GM19043 (cell line): ENCODE data around the gene RANBP17.
"Not testable (repeated sequence)": the region's sequence is repeated elsewhere in the genome, so short reads cannot be mapped to it uniquely, and the experiment has no call there.

Experiments used
- ATAC-seq: cut with Tn5 transposase; IDR thresholded peaks from one replicate; pipeline ENCODE4 v1.9.1; 2021; ENCODE audit warnings: low read depth; ENCODE audit not compliant: unreplicated experiment

Gene RANBP17

DNA sequence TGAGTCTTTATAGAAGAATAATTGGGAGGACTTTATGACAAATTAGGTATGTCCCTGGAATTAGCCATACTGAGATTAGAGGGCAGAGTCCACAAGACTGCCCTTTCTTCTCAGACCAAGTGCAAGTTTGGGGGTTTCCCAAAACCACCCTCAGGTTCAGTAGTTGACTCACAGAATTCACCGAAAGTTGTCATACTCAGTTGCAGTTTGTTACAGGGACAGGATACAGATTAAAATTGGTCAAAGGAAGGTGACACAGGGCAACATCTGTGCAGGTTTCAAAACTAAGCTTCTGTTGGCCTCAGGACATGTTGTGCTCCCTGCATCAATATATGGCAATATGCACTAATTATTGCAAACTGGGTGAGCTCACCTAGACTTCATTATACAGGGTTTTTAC is 3.8 kb downstream of the RANBP17 start:
- no peak for ATAC-seq

DNA sequence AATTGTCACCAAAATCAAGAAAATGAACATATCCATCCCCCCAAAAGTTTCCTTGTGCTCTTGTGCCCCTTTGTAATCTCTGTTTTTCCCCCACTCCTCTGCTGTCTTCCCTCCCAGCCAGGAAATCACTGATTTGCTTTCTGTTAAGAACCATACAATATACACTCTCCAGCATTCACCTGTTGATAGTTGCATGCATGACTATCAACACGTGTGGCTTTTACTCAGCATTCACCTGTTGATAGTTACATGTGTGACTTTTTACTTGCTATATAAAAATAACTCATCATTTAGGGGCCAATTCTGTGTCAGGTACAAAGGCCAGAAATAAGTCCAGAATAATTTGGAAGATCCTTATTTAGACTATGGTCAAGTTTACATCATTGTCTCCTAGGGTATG is 6.0 kb downstream of the RANBP17 start:
- no peak for ATAC-seq

DNA sequence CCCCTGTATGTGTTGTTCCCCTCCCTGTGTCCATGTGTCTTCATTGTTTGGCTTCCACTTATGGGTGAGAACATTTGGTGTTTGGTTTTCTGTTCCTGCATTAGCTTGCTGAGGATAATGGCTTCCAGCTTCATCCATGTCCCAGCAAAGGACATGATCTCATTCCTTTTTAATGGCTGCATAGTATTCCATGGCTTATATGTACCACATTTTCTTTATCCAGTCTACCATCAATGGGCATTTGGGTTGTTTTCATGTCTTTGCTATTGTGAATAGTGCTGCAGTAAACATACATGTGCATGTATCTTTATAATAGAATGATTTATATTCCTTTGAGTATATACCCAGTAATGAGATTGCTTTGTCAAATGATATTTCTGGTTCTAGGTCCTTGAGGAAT is 8.6 kb downstream of the RANBP17 start:
- not testable (repeated sequence) for ATAC-seq

DNA sequence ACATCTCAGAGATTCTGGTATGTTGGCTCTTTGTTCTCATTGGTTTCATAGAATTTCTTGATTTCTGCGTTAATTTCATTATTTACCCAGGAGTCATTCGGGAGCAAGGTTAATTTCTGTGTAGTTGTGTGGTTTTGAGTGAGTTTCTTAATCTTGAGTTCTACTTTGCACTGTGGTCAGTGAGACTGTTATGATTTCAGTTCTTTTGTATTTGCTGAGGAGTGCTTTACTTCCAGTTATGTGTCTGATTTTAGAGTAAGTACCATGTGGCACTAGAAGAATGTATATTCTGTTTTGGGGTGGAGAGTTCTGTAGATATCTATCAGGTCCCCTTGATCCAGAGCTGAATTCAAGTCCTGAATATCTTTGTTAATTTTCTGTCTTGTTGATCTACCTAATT is 12.2 kb downstream of the RANBP17 start:
- ATAC-seq: no peak

DNA sequence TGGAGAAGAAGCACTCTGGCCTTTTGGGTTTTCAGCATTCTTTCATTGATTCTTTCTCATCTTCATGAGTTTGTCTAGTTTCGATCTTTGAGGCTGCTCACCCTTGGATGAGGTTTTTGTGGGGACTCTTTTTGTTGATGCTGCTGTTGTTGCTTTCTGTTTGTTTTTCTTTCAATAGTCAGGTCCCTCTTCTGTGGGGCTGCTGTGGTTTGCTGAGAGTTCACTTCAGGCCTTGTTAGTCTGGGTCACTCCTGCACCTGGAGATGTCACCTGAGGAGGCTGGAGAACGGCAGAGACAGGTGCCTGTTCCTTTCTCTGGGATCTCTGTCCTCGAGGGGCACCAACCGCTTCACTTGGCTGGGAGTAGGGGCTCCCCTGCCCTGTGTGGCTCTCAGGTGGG is 14.0 kb downstream of the RANBP17 start:
- ATAC-seq: no peak

DNA sequence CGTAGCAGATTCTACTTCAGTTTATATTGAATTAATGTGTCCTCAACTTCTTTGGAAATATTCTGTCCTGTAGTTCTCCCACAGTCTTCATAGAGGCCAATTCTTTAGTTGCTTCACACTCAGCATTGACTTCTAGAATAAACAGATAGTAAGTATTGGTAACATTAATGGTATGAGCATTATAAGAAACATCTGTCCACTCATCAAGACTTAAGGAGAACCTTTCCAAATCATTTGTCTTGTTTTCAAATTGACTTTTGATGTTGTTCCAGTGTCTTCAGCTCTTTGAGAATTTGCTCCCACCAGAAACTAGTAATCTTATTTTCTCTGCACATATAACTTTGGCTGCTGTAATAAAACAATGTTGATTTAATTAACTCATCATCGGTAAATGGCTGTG is 18.3 kb downstream of the RANBP17 start:
- ATAC-seq: no peak

DNA sequence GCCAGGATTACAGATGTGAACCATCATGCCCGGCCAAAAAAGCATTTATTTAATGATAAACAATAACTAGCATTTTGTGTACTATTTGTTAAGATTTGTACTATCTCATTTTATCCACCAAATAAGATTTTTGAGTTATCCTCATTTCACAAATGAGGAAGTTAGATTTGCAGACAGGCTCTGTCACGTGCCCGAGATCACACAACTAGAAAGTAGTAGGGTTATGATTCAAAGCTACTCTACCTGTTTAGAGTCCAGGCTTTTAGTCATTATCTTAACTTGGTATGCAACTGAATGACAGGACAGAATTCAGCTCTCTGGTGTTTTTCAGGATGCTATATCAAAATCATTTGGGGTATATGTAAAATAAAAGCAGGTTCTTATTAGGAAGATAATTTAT is 20.5 kb downstream of the RANBP17 start:
- ATAC-seq: no peak

DNA sequence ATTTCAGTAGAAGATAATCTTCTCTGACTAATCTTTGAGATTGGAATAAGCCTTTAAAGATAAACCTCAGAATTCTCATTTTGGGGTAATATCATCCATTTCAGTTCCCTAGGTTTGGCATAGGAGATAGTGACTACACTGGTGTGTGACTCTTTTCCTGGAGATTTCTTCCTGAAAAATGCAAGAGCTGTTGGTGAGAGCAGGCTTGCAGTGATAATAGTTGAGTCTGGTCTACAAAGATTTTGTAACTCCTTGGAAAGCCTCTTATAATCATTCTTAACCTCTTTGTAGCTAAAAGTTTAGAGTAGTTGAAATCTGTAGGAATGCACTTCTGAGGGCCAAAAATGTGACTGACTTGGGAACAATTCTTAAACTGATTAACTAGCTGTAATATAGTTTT is 23.4 kb downstream of the RANBP17 start:
- no peak for ATAC-seq

DNA sequence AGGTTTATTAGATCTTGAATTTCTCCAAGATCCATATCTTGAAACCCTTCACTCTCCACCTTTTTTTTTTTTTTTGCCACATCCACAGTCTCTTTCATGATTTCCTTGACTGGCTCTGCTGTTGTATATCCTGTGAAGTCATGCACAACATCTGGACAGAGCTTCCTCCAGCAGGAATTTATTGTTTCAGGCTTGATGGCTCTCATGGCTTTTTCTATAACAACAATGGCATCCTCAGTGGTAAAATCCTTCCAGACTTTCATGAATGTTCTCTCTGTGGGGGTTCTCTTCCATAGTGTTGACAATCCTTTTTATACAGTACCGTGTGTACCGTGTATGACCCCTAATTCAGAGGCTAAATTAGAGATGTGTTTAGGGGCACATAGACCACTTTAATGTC is 24.0 kb downstream of the RANBP17 start:
- ATAC-seq: no peak

DNA sequence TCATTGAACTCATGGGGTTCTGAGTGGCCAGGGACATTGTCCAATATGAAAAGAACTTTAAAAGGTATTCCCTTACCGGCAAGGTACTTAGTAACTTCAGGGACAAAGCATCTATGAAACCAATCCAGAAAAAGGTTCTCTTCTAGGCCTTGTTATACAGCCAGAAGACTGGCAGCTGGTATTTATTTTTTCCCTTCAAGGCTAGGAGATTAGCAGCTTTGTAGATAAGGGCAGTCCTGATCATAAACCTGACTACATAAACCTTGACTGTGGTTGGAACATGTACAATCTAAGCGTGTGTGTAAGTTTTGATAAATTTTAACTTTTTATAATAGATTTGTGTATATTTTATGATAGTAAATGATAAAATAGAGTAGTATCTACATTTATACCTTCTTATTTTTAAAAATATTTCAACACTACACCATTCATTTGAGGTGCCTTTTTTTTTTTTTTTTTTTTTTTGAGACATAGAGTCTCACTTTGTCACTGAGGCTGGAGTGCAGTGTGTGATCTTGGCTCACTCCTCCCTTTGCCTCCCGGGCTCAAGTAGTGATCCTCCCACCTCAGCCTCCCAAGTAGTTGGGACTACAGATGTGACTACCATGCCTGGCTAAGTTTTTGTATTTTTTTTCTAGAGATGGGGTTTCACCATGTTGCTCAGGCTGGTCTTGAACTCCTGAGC is 24.5 kb downstream of the RANBP17 start:
- ATAC-seq: no peak

DNA sequence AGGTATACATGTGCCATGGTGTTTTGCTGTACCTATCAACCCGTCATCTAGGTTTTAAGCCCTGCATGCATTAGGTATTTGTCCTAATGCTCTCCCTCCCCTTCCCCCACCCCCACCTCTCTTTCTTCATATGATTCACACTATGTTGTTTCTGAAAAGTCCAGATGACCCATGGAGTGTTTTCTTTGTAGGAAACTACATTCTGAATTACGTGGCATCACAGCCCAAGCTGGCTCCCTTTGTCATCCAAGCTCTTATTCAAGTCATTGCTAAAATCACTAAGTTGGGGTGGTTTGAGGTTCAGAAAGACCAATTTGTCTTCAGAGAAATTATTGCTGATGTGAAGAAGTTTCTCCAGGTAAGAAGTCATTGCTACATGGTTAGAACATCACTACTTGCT is 30.4 kb downstream of the RANBP17 start:
- no peak for ATAC-seq

DNA sequence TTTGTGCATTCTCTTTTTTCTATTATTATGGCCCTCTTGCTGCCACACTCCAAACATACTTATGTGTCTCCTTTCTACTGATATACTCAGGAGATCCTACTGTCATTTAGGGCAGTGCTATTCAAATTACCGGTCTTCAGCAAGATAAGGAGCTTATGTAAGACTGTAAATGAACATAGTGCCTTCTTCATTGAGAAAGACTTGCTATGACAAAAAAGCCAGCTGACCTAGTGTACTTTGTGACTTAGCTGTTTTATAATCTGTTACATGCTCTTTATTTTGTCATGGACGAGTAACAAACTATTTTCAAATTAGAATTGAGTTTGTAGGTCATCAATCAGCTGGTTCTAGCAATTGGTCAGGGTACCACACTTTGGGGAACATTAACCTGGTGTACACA is 32.8 kb downstream of the RANBP17 start:
- ATAC-seq: no peak

DNA sequence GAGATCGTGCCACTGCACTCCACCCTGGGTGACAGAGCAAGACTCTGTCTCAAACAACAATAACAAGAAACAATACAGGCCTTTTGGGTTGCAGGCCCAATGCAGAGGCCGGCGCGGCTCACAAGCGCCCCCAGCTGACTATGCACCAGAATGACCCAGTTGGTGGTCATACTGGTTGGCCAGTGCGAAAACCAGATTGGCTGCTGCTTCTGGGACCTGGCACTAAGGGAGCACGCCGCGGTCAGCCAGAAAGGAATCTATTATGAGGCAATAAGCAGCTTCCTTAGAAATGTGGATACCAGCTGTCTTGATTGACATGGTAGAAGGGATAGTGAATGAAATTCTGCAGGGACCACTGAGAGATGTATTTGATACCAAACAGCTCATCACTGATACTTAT is 35.0 kb downstream of the RANBP17 start:
- no peak for ATAC-seq

DNA sequence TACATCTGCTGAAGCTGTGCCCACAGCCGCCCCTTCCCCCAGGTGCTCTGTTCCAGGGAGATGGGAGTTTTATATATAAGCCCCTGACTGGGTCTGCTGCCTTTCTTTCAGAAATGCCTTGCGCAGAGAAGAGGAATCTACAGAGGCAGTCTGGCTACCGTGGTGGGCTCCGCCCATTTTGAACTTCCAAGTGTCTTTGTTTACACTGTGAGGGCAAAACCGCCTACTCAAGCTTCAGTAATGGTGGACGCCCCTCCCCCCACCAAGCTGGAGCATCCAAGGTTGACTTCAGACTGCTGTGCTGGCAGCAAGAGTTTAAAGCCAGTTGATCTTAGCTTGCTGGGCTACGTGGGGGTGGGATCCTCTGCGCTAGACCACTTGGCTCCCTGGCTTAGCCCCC is 41.3 kb downstream of the RANBP17 start:
- no peak for ATAC-seq

DNA sequence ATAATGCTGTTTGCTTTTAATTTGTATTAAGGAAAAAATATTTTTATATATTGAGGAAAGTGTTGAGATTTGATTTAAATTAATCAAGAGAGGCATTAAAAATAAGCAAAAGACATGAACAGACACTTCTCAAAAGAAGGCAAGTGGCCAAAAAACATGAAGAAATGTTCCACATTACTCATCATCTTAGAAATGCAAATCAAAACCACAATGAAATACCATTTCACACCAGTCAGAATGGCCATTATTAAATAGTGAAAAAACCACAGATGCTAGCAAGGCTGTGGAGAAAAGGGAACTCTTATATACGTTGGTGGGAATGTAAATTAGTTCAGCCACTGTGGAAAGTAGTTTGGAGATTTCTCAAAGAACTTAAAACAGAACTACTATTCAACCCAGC is 45.9 kb downstream of the RANBP17 start:
- ATAC-seq: no peak

DNA sequence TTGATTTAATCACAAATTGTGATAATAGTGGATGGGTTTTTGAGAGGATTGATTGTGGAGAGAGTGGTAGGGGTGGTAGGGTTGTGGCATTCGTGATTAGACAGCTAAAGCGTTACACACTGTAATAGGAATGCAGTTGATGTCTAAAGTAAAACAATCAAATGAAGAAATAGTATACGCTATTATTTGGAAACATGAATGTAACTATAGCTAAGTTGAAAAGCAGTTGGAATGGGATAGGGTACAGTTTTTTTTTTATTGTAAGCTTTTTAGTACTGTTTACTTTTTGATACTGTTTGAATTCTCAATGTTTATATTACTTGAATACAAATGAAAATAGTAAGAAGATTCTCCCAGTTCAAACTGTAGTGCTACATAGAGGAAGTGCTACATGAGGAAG is 51.8 kb downstream of the RANBP17 start:
- ATAC-seq: no peak

DNA sequence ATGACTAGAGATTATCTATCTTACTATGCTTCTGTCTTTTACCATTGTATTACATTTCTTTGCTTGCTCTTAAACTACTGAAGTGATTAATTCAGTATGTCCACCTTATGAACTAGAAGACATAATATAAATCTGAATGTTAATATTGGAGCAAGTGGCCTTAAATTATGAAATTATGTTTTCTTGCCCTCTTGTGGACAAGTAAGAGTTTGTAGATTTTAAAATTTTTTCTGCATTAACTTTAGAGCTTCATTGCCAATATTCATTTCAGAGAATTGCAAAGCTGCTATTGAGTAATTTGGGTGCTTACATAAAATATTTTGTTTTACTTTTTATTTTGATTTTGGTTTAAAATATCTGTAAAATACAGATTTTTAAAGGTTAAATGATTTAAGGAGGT is 55.3 kb downstream of the RANBP17 start:
- no peak for ATAC-seq

DNA sequence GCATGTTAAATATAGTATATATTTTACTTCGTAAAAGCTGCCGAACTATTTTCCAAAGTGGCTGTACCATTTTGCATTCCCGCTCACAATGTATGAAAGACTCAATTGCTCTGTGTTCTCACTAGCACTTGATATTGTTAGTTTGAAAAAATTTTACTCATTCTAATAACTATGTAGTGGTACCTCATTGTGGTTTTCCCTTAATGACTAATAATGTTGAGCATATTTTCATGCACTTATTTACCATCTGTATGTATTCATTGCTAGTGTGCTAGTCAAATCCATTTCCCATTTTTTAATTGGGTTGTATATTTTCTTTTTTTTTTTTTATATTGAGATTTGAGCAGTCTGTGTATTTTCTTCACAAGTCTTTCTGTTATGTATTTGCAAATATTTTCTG is 58.4 kb downstream of the RANBP17 start:
- no peak for ATAC-seq

DNA sequence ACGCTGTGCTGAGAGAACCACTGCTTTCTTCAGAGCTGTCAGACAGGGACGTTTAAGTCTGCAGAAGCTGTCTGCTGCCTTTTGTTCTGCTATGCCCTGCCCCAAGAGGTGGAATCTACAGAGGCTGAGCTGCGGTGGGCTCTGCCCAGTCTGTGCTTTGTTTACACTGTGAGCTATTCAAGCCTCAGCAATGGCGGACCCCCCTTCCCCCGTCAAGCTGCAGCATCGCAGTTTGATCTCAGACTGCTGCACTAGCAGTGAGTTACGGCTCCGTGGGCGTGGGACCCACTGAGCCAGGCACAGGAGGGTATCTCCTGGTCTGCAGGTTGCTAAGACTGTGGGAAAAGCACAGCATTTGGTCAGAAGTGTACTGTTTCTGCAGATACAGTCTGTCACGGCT is 60.5 kb downstream of the RANBP17 start:
- not testable (repeated sequence) for ATAC-seq

DNA sequence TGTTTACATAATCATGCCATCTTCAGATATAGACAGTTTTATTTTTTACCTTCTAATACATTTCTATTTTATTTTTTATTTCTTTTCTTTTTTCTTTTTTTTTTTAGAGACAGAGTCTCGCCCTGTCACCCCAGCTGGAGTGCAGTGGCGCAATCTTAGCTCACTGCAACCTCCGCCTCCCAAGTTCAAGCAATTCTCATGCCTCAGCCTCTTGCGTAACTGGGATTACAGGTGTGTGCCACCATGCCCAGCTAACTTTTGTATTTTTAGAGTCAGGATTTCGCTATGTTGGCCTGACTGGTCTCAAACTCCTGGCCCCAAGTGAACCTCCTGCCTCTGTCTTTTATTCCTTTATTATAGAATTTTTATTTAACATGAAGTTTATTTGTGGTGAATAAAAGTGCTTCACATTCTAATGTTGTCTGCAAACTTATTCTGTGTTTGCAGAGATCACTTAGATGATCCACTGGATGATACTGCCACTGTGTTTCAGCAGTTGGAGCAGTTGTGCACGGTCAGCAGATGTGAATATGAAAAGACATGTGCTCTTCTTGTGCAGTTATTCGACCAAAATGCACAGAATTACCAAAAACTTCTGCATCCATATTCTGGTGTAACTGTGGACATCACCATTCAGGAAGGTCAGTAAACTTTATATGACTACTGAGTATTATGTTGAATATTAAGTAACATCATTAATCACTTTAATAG is 62.2 kb downstream of the RANBP17 start:
- ATAC-seq: no peak

DNA sequence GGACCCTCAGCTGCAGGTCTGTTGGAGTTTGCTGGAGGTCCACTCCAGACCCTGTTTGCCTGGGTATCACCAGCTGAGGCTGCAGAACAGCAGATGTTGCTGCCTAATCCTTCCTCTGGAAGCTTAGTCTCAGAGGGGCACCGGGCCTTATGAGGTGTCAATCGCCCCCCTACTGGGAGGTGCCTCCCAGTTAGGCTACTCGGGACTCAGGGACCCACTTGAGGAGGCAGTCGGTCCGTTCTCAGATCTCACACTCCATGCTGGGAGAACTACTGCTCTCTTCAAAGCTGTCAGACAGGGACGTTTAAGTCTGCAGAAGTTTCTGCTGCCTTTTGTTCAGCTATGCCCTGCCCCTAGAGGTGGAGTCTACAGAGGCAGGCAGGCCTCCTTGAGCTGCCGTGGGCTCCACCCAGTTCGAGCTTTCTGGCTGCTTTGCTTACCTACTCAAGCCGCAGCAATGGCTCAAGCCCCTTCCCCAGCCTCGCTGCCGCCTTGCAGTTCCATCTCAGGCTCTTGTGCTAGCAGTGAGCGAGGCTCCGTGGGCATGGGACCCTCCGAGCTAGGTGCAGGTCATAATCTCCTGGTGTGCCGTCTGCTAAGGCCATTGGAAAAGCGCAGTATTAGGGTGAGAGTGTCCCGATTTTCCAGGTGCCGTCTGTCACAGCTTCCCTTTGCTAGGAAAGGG is 73.9 kb downstream of the RANBP17 start:
- ATAC-seq: not testable (repeated sequence)

DNA sequence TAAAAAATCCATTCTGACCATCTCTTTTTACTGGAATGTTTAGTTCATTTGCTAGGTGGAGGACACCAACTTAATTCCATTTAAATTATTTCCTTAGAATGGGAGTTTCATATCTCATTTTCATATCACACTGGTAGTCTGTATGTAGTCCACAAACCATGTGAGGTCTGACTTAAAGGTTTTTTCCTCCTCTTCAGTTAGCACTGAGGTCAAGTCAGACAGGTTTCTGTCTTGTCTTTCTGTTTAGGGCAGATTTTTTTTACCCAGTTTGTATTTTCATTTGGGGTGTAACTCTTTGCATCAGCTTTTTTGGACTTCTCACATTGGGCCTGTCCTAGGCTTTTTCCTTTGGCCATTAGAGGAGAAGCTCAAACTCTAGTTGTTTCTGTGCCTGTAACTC is 75.3 kb downstream of the RANBP17 start:
- no peak for ATAC-seq
